Endothelial cell of umbilical vein (primary cell): ENCODE measurements around the gene OXSR1. TPM values are rescaled to one million over a fixed set of nuclear protein-coding genes. Genes with fewer than 3 reads are reported as not detected.

Experiments
- BruUV-seq: library from RNA; stranded (reverse); fragments of 400-500 nt; replicated peaks from 2 replicates; lab custom pipeline; 2021; lab: Mats Ljungman, UMichigan
- CTCF ChIA-PET: fragments of 300-600, 350-600 bp; sonication (Branson Sonifier 250); formaldehyde crosslinking; loops from one replicate; lab custom pipeline; 2021; ENCODE audit warnings: antibody characterized with exemption, inconsistent platforms; lab: Charles Lee
- POLR2A ChIA-PET: fragments of 300-600, 350-600 bp; sonication (Branson Sonifier 250); formaldehyde crosslinking; loops from one replicate; lab custom pipeline; 2021; ENCODE audit warnings: antibody characterized with exemption, inconsistent platforms; lab: Charles Lee
- DNase-seq: peaks from one replicate; pipeline ENCODE4 v3.0.0-alpha.2; 2011; ENCODE audit warnings: low read depth, low spot score
- FAIRE-seq: peaks from 2 replicates; lab custom pipeline; 2011; peaks lifted over from hg19 to GRCh38; lab: Jason Lieb, UNC
- H2AFZ ChIP-seq: 2 replicates; pipeline ENCODE4 v1.6.0; 2012; ENCODE audit warnings: low read depth, low read length, control low read depth, inconsistent platforms
- H3K27ac ChIP-seq: 2 replicates; pipeline ENCODE4 v1.5.1; 2011; ENCODE audit warnings: low read depth, mild to moderate bottlenecking, control low read depth, low read length, moderate library complexity; ENCODE audit not compliant: insufficient read depth
- H3K27me3 ChIP-seq, 2 experiments: 2 replicates each; pipeline versions ENCODE4 v1.6.0 to v1.6.1; 2011; ENCODE audit warnings: low read length in 2 of 2, mixed read lengths in 1 of 2; ENCODE audit not compliant: control insufficient read depth in 2 of 2, insufficient read depth in 2 of 2
- H3K36me3 ChIP-seq, 2 experiments: 2 replicates in 1 of 2; 3 replicates in 1 of 2; pipeline ENCODE4 v1.5.1; 2011; ENCODE audit warnings: low read length in 2 of 2, mild to moderate bottlenecking in 1 of 2, moderate library complexity in 1 of 2; ENCODE audit not compliant: control insufficient read depth in 2 of 2, insufficient read depth in 2 of 2; ENCODE audit errors: extremely low read depth in 1 of 2
- H3K4me1 ChIP-seq: 3 replicates; pipeline ENCODE4 v1.5.1; 2011; ENCODE audit warnings: mild to moderate bottlenecking, low read length; ENCODE audit not compliant: control insufficient read depth, insufficient read depth; ENCODE audit errors: extremely low read depth
- H3K4me2 ChIP-seq: 2 replicates; pipeline ENCODE4 v1.6.1; 2011; ENCODE audit warnings: low read length, control low read depth, mixed read lengths; ENCODE audit not compliant: insufficient read depth
- H3K4me3 ChIP-seq, 3 experiments: fragments of 200-600 bp in 1 of 3; sonication (generic), shearing (Covaris generic) in 1 of 3; replicated peaks in 1 of 3; 2 replicates each; pipeline ENCODE4 v1.5.1; 2011 to 2016; ENCODE audit warnings: control low read depth in 3 of 3, low read length in 3 of 3, mild to moderate bottlenecking in 2 of 3, inconsistent platforms in 1 of 3, low read depth in 1 of 3, moderate library complexity in 1 of 3; ENCODE audit not compliant: insufficient read depth in 1 of 3
- H3K79me2 ChIP-seq: 2 replicates; pipeline ENCODE4 v1.6.0; 2012; ENCODE audit warnings: low read length, inconsistent platforms; ENCODE audit not compliant: control insufficient read depth, insufficient read depth
- H3K9ac ChIP-seq: replicated peaks from 2 replicates; pipeline ENCODE3; 2011; ENCODE audit warnings: low read length, control low read depth; ENCODE audit not compliant: insufficient read depth; ENCODE audit errors: extremely low read depth
- H3K9me1 ChIP-seq: replicated peaks from 3 replicates; pipeline ENCODE4 v1.6.0; 2011; ENCODE audit warnings: mild to moderate bottlenecking, low read length; ENCODE audit not compliant: control insufficient read depth, insufficient read depth; ENCODE audit errors: extremely low read depth
- H3K9me3 ChIP-seq: replicated peaks from 2 replicates; pipeline ENCODE4 v1.5.1; 2012; ENCODE audit warnings: low read length, inconsistent platforms; ENCODE audit not compliant: control insufficient read depth, insufficient read depth
- H4K20me1 ChIP-seq: replicated peaks from 2 replicates; pipeline ENCODE3; 2011; ENCODE audit warnings: mild to moderate bottlenecking, low read length; ENCODE audit not compliant: control insufficient read depth, insufficient read depth; ENCODE audit errors: extremely low read depth
- EZH2 ChIP-seq: IDR thresholded peaks from 2 replicates; pipeline ENCODE4 v1.6.1; 2012; ENCODE audit warnings: borderline replicate concordance, low read depth, mild to moderate bottlenecking, moderate library complexity, low read length, inconsistent platforms; ENCODE audit not compliant: severe bottlenecking
- FOS ChIP-seq: IDR thresholded peaks from 2 replicates; pipeline ENCODE4 v1.6.1; 2011; ENCODE audit warnings: mild to moderate bottlenecking, low read length, moderate library complexity, borderline replicate concordance; ENCODE audit not compliant: insufficient read depth
- GATA2 ChIP-seq: IDR thresholded peaks from 2 replicates; pipeline ENCODE4 v1.7.0; 2011; ENCODE audit warnings: low read depth, mild to moderate bottlenecking, moderate library complexity, mixed read lengths, low read length; ENCODE audit not compliant: insufficient read length, insufficient read depth
- JUN ChIP-seq: IDR thresholded peaks from 2 replicates; pipeline ENCODE4 v1.6.1; 2011; ENCODE audit warnings: borderline replicate concordance, low read depth; ENCODE audit not compliant: insufficient read length, insufficient read depth
- MYC ChIP-seq: IDR thresholded peaks from one replicate; pipeline ENCODE4 v1.6.1; 2011; ENCODE audit warnings: mild to moderate bottlenecking, low read depth, low read length
- POLR2A ChIP-seq: IDR thresholded peaks from 2 replicates; pipeline ENCODE4 v1.6.1; 2012; ENCODE audit warnings: low read depth, mild to moderate bottlenecking, control low read depth, low read length
- POLR2AphosphoS5 ChIP-seq: IDR thresholded peaks from 2 replicates; pipeline ENCODE4 v1.6.1; 2012; ENCODE audit warnings: low read depth, mild to moderate bottlenecking, control low read depth, low read length, moderate library complexity; ENCODE audit not compliant: insufficient read depth
- dilution Hi-C: fragments of 300-500 bp; cut with MboI; formaldehyde crosslinking; loops from one replicate; pipeline ENCODE4 v1.15.0; 2019; ENCODE audit warnings: low sequenced_read_pairs; ENCODE audit not compliant: extremely low pct_ligation_motif_present
- intact Hi-C: fragments of 100-400 bp; cut with micrococcal nuclease; formaldehyde crosslinking; loops from one replicate; pipeline ENCODE4 v1.10.0; 2022
- polyA plus RNA-seq, 4 experiments: library from polyadenylated mRNA; depleted of rRNA in 3 of 4; stranded (reverse) in 3 of 4; unstranded in 1 of 4; fragments of >200 nt; gene quantifications; 2 replicates each; pipeline versions ENCODE4 v1.2.1 to v1.2.3, GENCODE V29; 2011 to 2012; ENCODE audit warnings: missing spikeins in 1 of 4
- total RNA-seq: library from RNA; stranded (reverse); gene quantifications from 2 replicates; pipeline ENCODE4 v1.2.3, GENCODE V29; 2021
- TF ChIP-seq, protein P1 (sequence below): IDR thresholded peaks from 2 replicates; pipeline ENCODE4 v1.6.1; 2011; ENCODE audit not compliant: insufficient read depth, insufficient read length
- TF ChIP-seq, protein P2 (sequence below), 2 donors: IDR thresholded peaks; 1 replicate in 1 of 2; 2 replicates in 1 of 2; pipeline ENCODE4 v1.5.1; 2011; ENCODE audit warnings: low read length in 2 of 2, mild to moderate bottlenecking in 2 of 2, moderate library complexity in 2 of 2, control low read depth in 1 of 2, inconsistent platforms in 1 of 2, low read depth in 1 of 2; ENCODE audit not compliant: insufficient read depth in 1 of 2; ENCODE audit errors: extremely low read depth in 1 of 2

OXSR1 gene
- total and polyA plus RNA-seq, 2 donors (not counting 3 experiments of a cell fraction or from before 2014, with no cell fraction given), result 15.1 to 32.9 TPM

DNA sequence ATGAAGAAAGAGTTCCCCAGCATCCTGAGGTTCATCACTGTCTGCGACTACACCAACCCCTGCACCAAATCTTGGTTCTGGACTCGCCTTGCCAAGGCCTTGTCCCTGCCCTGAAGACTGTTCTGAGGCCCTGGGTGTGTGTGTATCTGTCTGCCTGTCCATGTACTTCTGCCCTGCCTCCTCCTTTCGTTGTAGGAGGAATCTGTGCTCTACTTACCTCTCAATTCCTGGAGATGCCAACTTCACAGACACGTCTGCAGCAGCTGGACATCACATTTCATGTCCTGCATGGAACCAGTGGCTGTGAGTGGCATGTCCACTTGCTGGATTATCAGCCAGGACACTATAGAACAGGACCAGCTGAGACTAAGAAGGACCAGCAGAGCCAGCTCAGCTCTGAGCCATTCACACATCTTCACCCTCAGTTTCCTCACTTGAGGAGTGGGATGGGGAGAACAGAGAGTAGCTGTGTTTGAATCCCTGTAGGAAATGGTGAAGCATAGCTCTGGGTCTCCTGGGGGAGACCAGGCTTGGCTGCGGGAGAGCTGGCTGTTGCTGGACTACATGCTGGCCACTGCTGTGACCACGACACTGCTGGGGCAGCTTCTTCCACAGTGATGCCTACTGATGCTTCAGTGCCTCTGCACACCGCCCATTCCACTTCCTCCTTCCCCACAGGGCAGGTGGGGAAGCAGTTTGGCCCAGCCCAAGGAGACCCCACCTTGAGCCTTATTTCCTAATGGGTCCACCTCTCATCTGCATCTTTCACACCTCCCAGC is 24.0 kb upstream of the OXSR1 start:
- no peak overlapping the region for H3K27ac ChIP-seq
- H2AFZ ChIP-seq, result no peak overlapping the region
- H3K4me3 ChIP-seq, result no peak overlapping the region
- H3K4me2 ChIP-seq, result no peak overlapping the region
- no TSS peak for BruUV-seq
- ChIA-PET POLR2A (no interaction called here), CTCF (interaction anchor here (0.8 to 1.1 kb wide), 4 partner anchors 14 to 205 kb away, joined by 3 to 4 read pairs (median 3); partner anchors contain the start of genes OXSR1 and XYLB)
- dilution Hi-C loops (no loop called here), intact Hi-C loops (no loop called here)
- DNase-seq (no peak), FAIRE-seq (no peak)
- TF ChIP-seq, protein P1, sequence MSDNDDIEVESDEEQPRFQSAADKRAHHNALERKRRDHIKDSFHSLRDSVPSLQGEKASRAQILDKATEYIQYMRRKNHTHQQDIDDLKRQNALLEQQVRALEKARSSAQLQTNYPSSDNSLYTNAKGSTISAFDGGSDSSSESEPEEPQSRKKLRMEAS, result no peak
- TF ChIP-seq, protein P2, sequence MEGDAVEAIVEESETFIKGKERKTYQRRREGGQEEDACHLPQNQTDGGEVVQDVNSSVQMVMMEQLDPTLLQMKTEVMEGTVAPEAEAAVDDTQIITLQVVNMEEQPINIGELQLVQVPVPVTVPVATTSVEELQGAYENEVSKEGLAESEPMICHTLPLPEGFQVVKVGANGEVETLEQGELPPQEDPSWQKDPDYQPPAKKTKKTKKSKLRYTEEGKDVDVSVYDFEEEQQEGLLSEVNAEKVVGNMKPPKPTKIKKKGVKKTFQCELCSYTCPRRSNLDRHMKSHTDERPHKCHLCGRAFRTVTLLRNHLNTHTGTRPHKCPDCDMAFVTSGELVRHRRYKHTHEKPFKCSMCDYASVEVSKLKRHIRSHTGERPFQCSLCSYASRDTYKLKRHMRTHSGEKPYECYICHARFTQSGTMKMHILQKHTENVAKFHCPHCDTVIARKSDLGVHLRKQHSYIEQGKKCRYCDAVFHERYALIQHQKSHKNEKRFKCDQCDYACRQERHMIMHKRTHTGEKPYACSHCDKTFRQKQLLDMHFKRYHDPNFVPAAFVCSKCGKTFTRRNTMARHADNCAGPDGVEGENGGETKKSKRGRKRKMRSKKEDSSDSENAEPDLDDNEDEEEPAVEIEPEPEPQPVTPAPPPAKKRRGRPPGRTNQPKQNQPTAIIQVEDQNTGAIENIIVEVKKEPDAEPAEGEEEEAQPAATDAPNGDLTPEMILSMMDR (IDR thresholded peaks at IDR 0.05; ENCODE audit: extremely low read depth in 1 of 2, insufficient read depth in 1 of 2, low read depth in 1 of 2, low read length in 2 of 2), result no peak
- TF ChIP-seq MYC (no peak), POLR2A (no peak), EZH2 (no peak), JUN (no peak), GATA2 (no peak), FOS (no peak), POLR2AphosphoS5 (no peak)
- H3K9me3 ChIP-seq, result no peaks in the 10 kb centered on the region
- H3K79me2 ChIP-seq, result peaks cover 2% of the 10 kb centered on the region
- H3K9me1 ChIP-seq, result no peaks in the 10 kb centered on the region
- peaks cover 0 to 14% of the 10 kb centered on the region in 2 experiments for H3K36me3 ChIP-seq
- H4K20me1 ChIP-seq, result no peaks in the 10 kb centered on the region
- peaks cover 20% of the 10 kb centered on the region for H3K4me1 ChIP-seq
- H3K27me3 ChIP-seq, result peaks cover 3 to 10% of the 10 kb centered on the region in 2 experiments
- H3K9ac ChIP-seq, result no peak overlapping the region
